ENCODE measurements around the gene PRKCA.
A peak's percentile ranks its signal among the peaks of the same experiment; 100 is the strongest.

Gene PRKCA

GRCh38 chr17:66557200-66557599 is 254.8 kb downstream of the PRKCA start:
- no peak for DNase-seq

GRCh38 chr17:66557886-66558285 is 255.5 kb downstream of the PRKCA start:
- no peak for DNase-seq

- no peak for DNase-seq
These were observed 258.3 kb downstream of the PRKCA start for GRCh38 chr17:66560691-66561090.

GRCh38 chr17:66562119-66562518 is 259.7 kb downstream of the PRKCA start:
- no peak for DNase-seq

GRCh38 chr17:66564992-66565465 is 262.6 kb downstream of the PRKCA start:
- DNase-seq: no peak

GRCh38 chr17:66567234-66568170 is 265.1 kb downstream of the PRKCA start:
- peak; percentile 42 to 70 for DNase-seq

- DNase-seq: no peak
These were observed 267.2 kb downstream of the PRKCA start for GRCh38 chr17:66569572-66569971.

GRCh38 chr17:66570447-66571195 is 268.2 kb downstream of the PRKCA start:
- no peak for DNase-seq

- no peak for DNase-seq
These were observed 269.3 kb downstream of the PRKCA start for GRCh38 chr17:66571745-66572144.

GRCh38 chr17:66573078-66573477 is 270.7 kb downstream of the PRKCA start:
- DNase-seq: no peak

- DNase-seq: no peak
These were observed 271.7 kb downstream of the PRKCA start for GRCh38 chr17:66574123-66574522.

- no peak for DNase-seq
These were observed 274.1 kb downstream of the PRKCA start for GRCh38 chr17:66576473-66576872.

GRCh38 chr17:66577041-66577440 is 274.6 kb downstream of the PRKCA start:
- DNase-seq: no peak

GRCh38 chr17:66578781-66579489 is 276.5 kb downstream of the PRKCA start:
- no peak for DNase-seq

GRCh38 chr17:66579556-66579955 is 277.1 kb downstream of the PRKCA start:
- DNase-seq: no peak

GRCh38 chr17:66580184-66580955 is 278.0 kb downstream of the PRKCA start:
- DNase-seq: no peak

GRCh38 chr17:66580956-66581391 is 278.6 kb downstream of the PRKCA start:
- peak in 1 of 2 experiments; percentile 8 for DNase-seq

- DNase-seq: no peak
These were observed 280.1 kb downstream of the PRKCA start for GRCh38 chr17:66582373-66583111.

- DNase-seq: no peak
These were observed 280.8 kb downstream of the PRKCA start for GRCh38 chr17:66583112-66583748.

- no peak for DNase-seq
These were observed 282.5 kb downstream of the PRKCA start for GRCh38 chr17:66584927-66585326.

- no peak for DNase-seq
These were observed 283.1 kb downstream of the PRKCA start for GRCh38 chr17:66585472-66585871.

All from NCI-H446 (cell line).